ENCODE results near the gene FSTL4.

Gene FSTL4

DNA sequence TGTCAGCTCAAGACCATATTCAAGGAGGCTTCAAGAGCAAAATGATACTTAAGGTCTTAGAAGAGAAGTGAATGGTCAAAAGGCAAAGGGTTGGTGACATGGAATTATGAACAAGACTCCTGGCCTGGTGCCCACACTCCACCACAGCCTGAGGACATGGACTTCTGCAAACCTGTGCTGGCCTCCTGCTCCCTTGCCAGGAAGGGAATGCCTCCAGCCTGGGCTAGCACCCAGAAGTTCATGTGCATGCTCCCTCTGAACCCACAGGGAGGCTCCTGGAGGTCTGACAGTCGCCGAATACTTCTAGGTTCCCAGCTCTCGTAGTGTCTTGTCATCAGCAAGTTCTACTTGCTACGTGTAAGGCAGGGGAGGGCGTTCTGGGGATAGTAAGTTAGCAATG lies 156.7 kb downstream of the FSTL4 start:
- no peaks in the 10 kb centered on the region for H3K36me3 ChIP-seq (ENCODE audit: low read depth)
- H3K4me3 ChIP-seq (ENCODE audit: severe bottlenecking), result no peak overlapping the region
- no peaks in the 10 kb centered on the region for H3K4me1 ChIP-seq (ENCODE audit: insufficient read depth, poor library complexity, severe bottlenecking)
- TF ChIP-seq, protein P1, sequence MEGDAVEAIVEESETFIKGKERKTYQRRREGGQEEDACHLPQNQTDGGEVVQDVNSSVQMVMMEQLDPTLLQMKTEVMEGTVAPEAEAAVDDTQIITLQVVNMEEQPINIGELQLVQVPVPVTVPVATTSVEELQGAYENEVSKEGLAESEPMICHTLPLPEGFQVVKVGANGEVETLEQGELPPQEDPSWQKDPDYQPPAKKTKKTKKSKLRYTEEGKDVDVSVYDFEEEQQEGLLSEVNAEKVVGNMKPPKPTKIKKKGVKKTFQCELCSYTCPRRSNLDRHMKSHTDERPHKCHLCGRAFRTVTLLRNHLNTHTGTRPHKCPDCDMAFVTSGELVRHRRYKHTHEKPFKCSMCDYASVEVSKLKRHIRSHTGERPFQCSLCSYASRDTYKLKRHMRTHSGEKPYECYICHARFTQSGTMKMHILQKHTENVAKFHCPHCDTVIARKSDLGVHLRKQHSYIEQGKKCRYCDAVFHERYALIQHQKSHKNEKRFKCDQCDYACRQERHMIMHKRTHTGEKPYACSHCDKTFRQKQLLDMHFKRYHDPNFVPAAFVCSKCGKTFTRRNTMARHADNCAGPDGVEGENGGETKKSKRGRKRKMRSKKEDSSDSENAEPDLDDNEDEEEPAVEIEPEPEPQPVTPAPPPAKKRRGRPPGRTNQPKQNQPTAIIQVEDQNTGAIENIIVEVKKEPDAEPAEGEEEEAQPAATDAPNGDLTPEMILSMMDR (IDR thresholded peaks at IDR 0.05; ENCODE audit: poor library complexity, severe bottlenecking), result no peak
- H3K27me3 ChIP-seq (ENCODE audit: insufficient read depth, poor library complexity, severe bottlenecking), result no peaks in the 10 kb centered on the region
- DNase-seq (ENCODE audit: low spot score) (no peak), ATAC-seq (ENCODE audit: low read depth) (no peak)
- H3K9me3 ChIP-seq (ENCODE audit: severe bottlenecking), result no peaks in the 10 kb centered on the region
- H3K27ac ChIP-seq (ENCODE audit: poor library complexity, severe bottlenecking), result no peak overlapping the region

GRCh38 chr5:133454442-133454841 lies 157.9 kb downstream of the FSTL4 start:
- Histone ChIP-seq H3K36me3 (ENCODE audit: low read depth) (no peaks in the 10 kb centered on the region), H3K4me1 (ENCODE audit: insufficient read depth, poor library complexity, severe bottlenecking) (no peaks in the 10 kb centered on the region), H3K27me3 (ENCODE audit: insufficient read depth, poor library complexity, severe bottlenecking) (no peaks in the 10 kb centered on the region), H3K27ac (ENCODE audit: poor library complexity, severe bottlenecking) (no peak overlapping the region), H3K9me3 (ENCODE audit: severe bottlenecking) (no peaks in the 10 kb centered on the region), H3K4me3 (ENCODE audit: severe bottlenecking) (no peak overlapping the region)
- TF ChIP-seq, protein P1 (IDR thresholded peaks at IDR 0.05; ENCODE audit: poor library complexity, severe bottlenecking), result no peak
- no peak for DNase-seq (ENCODE audit: low spot score)
- no peak for ATAC-seq (ENCODE audit: low read depth)

DNA sequence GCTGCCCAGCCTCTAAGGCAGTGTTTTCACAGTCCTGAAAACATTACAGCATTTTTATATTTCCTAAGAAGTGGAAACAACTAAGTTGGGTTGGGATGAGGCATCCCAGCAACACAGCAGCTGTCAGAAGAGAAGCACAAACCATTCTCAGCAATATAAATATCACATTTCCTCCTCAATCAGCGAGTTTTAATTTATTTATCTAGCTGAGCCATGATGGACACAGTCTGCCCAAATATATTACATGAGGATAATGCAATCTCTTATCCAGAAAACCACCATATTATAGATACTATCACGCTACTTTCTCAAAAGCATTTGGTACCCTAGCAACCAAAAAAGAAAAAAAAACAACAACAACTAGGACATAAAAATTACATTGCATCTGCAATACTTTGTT lies 158.5 kb downstream of the FSTL4 start:
- Histone ChIP-seq H3K4me1 (ENCODE audit: insufficient read depth, poor library complexity, severe bottlenecking) (no peaks in the 10 kb centered on the region), H3K36me3 (ENCODE audit: low read depth) (no peaks in the 10 kb centered on the region), H3K9me3 (ENCODE audit: severe bottlenecking) (no peaks in the 10 kb centered on the region), H3K4me3 (ENCODE audit: severe bottlenecking) (no peak overlapping the region), H3K27ac (ENCODE audit: poor library complexity, severe bottlenecking) (no peak overlapping the region), H3K27me3 (ENCODE audit: insufficient read depth, poor library complexity, severe bottlenecking) (no peaks in the 10 kb centered on the region)
- DNase-seq (ENCODE audit: low spot score), result no peak
- no peak for ATAC-seq (ENCODE audit: low read depth)
- TF ChIP-seq, protein P1 (IDR thresholded peaks at IDR 0.05; ENCODE audit: poor library complexity, severe bottlenecking), result no peak

DNA sequence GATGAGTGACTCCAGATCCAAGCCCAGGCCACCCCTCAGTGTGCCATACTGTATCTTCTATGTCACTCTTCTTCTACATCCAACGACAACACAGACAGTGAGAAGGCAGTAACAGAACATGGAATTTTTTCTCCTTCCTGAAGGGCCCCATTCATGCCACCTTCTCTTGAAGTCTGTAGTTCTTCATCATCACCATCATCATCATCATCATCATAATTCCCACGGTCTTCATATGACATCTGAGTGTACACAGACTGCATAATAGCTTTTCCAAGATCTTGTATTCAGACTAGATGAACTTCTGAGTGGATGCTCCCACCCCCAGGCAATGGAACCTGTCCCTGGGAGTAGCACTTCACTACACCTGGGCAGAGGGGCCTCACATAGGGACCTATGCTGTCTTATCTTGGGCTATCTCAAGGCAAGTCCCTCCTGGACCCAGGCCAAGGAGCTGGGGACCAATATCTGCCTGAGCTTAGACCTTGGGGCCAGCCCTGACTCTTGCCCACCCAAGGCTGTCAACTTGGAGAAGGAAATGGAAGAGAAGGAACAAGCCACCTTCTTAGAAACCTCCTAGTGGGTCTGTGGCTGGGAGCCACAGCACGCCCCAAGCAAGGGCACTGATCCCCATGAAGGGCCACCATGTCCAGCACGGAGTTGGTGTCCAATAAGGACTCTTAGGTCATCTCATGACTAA lies 159.1 kb downstream of the FSTL4 start:
- no peaks in the 10 kb centered on the region for H3K27me3 ChIP-seq (ENCODE audit: insufficient read depth, poor library complexity, severe bottlenecking)
- ATAC-seq (ENCODE audit: low read depth) (no peak), DNase-seq (ENCODE audit: low spot score) (no peak)
- TF ChIP-seq, protein P1 (IDR thresholded peaks at IDR 0.05; ENCODE audit: poor library complexity, severe bottlenecking), result no peak
- no peak overlapping the region for H3K4me3 ChIP-seq (ENCODE audit: severe bottlenecking)
- H3K9me3 ChIP-seq (ENCODE audit: severe bottlenecking), result no peaks in the 10 kb centered on the region
- H3K4me1 ChIP-seq (ENCODE audit: insufficient read depth, poor library complexity, severe bottlenecking), result no peaks in the 10 kb centered on the region
- no peaks in the 10 kb centered on the region for H3K36me3 ChIP-seq (ENCODE audit: low read depth)
- no peak overlapping the region for H3K27ac ChIP-seq (ENCODE audit: poor library complexity, severe bottlenecking)

DNA sequence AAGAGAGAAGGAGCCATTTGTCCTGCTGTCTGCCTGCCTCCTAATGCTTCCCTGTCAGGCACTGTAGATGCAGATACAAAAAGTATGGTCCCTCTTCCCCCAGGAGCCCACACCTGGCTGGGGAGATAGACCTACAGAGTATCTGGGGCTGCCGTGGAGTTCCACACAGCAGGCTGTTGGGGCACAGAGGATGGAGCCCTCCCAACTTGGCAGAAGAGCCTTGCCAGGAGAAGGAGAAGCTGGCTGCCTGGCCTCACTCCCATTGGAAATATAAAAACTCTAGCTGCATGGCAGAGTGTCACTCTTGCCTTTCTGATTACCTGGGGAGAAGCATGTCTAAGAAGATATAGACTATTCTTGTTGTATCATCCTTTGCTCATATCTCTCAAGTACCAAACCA lies 160.4 kb downstream of the FSTL4 start:
- ATAC-seq (ENCODE audit: low read depth) (no peak), DNase-seq (ENCODE audit: low spot score) (no peak)
- TF ChIP-seq, protein P1 (IDR thresholded peaks at IDR 0.05; ENCODE audit: poor library complexity, severe bottlenecking), result no peak
- no peak overlapping the region for H3K27ac ChIP-seq (ENCODE audit: poor library complexity, severe bottlenecking)
- H3K4me1 ChIP-seq (ENCODE audit: insufficient read depth, poor library complexity, severe bottlenecking), result no peaks in the 10 kb centered on the region
- H3K4me3 ChIP-seq (ENCODE audit: severe bottlenecking), result no peak overlapping the region
- no peaks in the 10 kb centered on the region for H3K9me3 ChIP-seq (ENCODE audit: severe bottlenecking)
- no peaks in the 10 kb centered on the region for H3K36me3 ChIP-seq (ENCODE audit: low read depth)
- H3K27me3 ChIP-seq (ENCODE audit: insufficient read depth, poor library complexity, severe bottlenecking), result no peaks in the 10 kb centered on the region

All from RWPE2 (cell line).